Activated CD4-positive, alpha-beta T cell treated with anti-CD3 and anti-CD28 coated beads, Interleukin-2, amount 50 U/mL, for 24 hours (primary cell): ENCODE measurements around the gene NWD2.
A peak's percentile ranks its signal among the peaks of the same experiment; 100 is the strongest.

Source experiments
- DNase-seq, 2 donors: peaks; one replicate each; pipeline ENCODE4 v3.0.0-alpha.2; 2020; ENCODE audit warnings: low read depth in 1 of 2, low spot score in 1 of 2

Gene NWD2

DNA sequence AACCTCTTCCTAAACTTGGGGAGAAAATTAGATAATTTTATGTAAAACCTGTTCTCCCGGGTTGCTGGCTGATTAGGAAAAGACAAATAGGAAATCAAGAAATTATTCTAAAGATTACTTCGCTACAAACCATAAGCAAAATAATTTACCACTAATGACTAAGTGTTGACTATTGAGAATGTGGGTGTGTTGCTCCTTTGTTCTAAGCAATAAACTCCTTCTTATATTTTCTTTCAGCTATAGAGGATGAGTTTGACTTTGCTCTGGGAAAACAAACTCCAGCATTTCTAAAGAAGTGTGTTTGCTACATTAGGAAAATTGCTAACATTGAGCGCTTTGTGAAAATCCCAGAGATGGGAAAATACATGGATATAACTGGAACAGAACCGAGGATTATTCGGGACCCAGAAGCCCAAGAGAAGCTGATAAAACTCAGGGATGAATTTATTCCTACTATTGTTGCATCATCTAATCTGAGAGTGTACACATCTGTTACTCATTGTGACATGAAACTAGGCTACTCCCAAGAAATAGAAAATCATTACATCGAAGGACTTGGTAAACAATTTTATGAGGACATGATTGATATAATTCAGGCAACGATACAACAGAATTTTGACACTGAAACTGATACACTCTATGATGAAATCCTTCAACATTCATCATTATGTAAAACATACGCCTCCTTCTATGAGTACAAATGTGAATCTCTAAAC is 194.2 kb downstream of the NWD2 start:
- no peak for DNase-seq

DNA sequence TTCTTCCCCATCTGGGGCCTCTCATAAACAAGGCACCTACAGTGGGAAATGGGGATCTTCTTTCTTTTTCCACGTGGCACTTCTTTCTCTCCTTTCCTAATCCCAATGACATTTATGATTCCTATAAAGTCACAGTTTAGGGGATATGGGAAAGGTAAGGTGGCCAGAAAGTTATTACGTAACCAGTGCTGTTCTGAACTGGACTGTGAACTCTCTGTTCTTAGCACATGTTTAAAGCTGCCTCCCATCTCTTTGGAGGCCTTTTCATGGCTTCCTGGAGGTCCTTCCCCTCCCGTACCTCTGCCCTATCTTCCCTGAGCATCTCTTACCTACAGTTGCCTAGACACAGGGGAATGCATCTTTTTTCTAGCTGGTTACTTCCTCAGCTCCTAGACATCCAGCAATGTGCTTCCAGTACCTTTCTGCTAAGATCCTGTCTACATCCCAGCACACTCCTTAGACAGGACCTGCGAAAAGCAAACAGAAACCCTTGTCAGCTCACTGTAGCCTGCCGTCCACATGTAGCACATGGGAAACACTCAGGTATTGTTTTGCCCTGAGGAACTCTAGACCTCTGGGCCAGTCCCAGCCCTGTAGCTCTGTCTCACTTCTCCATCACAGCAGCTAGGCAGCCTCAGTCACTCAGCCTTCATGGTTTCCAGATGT is 195.4 kb downstream of the NWD2 start:
- DNase-seq, result no peak

DNA sequence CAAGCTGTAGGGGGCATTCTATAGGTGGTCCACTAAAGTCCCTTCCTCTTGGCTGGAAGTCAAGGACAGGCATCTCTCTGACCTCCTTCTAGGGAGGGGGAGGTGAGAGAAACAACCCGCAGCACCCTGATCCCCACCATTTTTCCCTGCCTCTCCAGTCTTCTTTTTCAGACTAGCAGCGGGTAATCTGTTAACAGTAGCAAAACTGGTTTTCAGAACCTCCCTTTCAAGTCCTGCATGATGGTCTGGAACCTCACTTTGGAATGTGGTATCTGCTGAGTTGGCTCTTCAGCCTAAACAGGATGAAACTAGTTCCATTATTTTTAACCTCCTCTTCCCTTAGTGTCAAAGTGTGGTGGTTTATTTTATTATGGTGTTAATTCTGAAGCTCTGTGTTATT is 196.0 kb downstream of the NWD2 start:
- no peak for DNase-seq

- no peak for DNase-seq
These were observed 196.9 kb downstream of the NWD2 start for GRCh38 chr4:37441231-37442061.

DNA sequence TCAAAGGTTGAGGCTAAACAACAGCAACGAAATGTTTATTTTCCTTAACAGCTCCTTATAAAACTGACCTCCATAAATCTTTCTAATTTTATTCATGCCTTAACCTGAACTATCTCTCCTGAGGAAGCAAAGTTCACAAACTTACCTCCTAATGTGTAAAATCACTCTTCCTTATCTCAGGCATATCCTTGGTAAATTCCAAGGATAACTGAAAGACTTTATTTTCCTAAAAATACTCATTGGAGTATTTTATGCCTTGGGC is 197.4 kb downstream of the NWD2 start:
- DNase-seq, result no peak

DNA sequence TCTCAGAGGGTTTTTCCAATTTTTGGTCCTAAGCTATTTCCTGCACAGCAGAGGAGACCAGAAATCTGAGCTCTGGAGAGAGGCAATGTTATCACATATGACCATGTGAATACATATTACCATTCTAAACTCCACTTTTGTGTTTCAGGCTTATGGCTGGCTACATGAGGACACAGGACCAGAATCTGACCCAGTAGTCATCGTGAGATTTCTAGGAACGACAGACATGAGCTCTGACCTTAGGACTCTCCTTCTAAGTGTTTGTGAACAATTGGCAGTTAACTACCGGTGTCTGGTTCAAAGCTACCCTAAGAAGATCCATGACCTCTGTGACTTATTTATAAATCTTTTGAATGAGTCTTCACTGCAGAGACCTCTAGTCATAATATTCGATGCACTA is 198.6 kb downstream of the NWD2 start:
- no peak for DNase-seq

DNA sequence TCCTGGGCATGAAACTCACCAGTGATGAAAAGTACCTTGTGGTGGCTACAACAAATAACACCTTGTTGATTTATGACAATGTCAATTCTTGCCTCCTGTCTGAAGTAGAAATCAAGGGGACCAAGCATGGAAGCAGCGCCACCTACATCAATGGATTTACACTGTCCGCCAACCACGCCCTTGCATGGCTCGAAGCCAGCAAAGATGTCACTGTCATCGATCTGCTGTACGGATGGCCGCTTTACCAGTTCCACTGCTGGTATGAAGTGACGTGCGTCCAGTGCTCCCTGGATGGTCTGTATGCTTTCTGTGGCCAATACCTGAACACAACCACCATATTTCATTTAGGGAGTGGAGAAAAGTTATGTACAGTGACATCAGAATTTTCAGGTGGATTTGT is 200.5 kb downstream of the NWD2 start:
- no peak for DNase-seq

- DNase-seq, result no peak
These were observed 201.5 kb downstream of the NWD2 start for GRCh38 chr4:37446016-37446415.

DNA sequence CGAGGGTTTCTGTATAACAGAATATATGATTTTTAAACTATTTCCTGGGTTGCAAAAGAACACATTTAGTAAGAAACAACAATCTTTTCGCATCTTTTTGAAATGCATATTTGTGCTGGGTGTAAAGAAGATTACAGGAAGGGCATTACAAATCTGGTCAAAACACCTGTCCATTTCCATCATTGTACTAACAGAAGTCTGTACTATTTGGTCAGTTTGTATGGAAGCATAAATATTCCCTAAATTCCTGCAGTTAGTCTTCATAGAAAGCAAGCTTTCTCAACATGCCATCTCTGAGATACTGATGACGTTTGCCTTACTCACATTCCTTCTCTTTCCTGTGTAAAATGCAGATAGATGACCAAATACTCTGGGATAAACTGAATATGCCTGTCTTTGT is 203.3 kb downstream of the NWD2 start:
- DNase-seq, result no peak

DNA sequence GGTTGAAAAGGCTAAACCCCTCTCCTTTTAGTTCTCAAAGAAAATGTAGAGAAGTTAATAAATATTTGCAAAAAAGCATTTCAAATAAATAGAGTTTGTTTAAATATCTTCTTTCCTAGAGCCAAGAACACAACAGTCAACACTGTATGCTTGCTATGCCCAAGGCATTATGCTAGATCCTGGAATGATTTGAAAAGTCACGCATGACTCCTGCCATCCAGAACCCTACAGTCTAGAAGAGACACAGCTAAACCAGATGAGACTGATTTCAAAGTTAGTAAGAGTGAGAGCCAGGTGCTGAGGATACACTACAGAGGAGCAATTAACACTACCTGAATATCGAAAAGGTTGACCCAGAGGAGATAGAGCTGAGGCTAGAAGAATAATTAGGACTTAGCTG is 205.8 kb downstream of the NWD2 start:
- DNase-seq, result no peak

DNA sequence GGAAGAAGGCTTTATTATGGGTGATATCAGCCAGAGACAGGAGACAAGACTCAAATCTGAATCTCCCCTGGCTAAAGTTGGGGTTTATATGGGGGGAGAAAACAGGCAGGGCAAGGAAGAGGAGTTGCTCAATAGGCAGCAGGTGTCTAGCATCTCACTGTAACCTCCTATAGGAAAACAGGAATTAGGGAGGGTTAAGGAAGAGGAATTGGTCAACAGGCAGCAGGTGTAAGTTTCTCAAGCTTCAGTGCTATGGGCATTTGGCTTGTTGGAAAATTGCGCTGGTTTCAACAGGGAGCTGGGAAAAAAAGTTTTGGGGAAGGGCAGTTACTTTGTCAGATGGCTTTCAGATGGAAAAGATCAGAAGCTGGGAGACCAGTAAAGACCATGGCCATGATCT is 206.4 kb downstream of the NWD2 start:
- no peak for DNase-seq

GRCh38 chr4:37451656-37452055 is 207.1 kb downstream of the NWD2 start:
- no peak for DNase-seq

- peak in 1 of 2 donors; percentile 13 for DNase-seq
These were observed 208.4 kb downstream of the NWD2 start for GRCh38 chr4:37452952-37453280.

DNA sequence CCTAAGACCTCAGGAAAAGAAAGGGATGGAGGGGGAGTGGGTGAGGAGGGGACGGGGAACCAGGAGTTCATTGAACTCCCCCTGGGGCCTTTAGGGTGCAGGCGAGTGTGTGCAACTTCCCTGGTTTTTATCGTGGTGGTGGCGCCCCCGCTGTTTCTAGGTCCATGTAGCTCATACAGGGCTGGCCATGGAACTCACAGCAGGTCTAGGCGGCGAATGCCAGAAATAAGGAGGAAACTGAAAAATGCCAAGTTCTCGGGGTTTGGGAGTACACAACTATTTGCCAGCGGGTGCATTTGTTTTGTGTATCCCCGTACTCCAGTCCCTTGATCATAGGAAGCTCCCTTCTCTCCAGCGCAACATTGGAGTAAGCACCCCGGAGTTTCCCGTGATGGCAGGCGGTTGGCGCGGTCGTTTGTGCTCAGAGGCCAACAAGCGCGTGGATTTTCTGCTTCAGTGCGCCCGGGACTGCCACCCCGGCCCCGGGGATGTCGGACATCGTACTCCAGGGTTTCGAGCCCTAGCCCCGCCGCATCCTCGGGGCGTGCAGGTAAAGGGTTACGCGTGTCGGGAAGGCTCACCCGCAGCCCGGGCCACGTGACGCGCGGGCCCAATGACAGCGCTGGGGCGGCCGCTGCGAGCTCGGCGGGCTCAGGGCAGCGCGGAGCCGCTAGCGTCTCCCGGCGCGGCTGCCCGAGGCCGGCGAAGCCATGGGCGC is 208.9 kb downstream of the NWD2 start:
- peak; percentile 18 to 21 for DNase-seq

DNA sequence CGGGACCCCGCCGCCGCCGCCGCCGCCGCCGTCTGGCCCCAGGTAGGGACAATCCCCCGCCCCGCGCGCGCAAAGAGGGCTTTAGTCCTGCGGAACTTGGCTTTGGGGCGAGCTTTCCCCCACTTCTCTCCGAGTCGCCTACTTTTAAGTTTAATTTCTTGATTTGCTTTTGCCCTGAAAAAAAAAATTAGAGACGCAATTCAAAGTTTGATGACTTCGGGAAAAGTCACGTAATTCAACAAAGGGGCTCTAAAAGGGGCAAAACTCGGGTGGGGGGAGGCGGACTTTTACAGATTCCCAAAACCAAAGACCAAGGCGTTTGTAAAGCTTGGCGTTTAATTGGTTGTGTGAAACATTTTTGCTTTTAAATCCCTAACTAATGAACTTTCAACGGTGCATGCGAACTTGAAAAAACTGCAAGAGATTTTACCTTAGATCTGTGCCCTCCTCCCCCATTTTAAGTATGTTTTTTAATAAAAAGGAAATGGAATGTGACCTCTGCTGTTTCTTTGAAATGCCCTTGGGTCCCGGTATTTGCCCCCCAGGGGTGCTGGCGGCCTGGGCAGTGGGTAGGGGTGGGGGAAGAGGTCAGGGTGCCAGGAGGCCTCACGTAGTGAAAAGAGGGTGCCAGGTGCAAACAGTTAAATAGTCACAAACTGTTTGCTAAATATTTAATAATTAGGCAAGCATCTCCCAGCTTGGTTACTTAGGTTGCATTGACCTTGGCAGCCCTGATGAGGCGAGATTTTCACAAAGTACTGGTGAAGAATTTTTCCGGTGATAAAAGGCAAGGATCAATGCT is 209.7 kb downstream of the NWD2 start:
- DNase-seq, result no peak

DNA sequence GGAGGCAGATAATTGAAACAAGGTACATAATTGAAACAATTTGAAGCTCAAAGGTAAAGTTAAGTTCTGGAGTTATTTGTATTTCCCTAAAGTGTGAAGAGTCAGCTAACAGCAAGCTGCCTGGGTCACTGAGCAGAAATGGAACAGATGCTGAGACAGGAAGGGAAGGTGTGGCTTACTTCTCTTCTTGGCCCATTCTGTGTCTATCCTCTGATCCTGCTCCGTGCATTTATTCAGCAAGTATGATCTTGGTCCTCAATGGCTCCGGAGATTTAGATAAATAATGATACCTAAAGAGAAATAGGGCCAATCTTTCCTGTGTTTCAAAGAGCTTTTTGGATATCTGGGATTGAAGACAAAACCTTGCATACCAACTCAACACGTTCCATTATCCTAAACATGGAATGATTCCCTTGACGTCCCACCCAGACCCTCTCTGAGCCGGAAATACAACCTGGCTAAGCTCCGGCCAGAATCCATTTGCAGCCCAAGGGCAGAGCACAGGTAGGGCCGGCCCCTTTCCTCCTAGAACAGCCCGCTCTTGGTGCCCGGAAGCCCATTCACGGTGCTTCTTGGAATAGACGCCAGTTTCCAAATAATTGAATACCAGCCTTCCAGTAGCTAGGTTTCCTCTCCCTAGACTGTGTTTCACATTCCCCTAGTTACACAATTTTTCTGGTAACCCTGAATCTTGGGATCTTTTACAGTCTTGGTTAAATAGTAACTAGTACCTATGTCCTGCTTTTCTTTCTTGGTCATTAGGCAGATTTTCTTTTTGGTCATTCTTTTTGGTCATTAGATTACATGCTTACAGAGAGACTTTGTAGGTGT is 211.0 kb downstream of the NWD2 start:
- no peak for DNase-seq

DNA sequence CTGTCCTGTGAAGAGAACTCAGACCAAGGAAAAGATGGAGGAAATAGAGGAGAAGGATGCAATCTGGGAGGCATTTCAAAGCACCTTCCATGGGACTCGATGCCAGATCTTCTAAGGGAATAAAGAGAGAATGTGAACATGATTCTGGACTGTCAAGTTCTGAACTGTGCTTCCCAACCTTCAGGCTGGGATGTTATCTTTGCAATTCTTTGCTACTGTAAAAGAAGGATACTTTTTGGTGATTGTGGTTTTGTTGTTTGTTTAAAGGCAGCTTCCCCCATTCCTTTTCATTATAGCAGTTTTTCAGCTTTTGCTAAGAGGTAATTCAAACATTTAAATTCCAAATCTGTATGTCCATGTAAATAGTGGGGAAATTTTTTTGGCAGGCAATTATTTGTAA is 217.3 kb downstream of the NWD2 start:
- DNase-seq, result no peak

DNA sequence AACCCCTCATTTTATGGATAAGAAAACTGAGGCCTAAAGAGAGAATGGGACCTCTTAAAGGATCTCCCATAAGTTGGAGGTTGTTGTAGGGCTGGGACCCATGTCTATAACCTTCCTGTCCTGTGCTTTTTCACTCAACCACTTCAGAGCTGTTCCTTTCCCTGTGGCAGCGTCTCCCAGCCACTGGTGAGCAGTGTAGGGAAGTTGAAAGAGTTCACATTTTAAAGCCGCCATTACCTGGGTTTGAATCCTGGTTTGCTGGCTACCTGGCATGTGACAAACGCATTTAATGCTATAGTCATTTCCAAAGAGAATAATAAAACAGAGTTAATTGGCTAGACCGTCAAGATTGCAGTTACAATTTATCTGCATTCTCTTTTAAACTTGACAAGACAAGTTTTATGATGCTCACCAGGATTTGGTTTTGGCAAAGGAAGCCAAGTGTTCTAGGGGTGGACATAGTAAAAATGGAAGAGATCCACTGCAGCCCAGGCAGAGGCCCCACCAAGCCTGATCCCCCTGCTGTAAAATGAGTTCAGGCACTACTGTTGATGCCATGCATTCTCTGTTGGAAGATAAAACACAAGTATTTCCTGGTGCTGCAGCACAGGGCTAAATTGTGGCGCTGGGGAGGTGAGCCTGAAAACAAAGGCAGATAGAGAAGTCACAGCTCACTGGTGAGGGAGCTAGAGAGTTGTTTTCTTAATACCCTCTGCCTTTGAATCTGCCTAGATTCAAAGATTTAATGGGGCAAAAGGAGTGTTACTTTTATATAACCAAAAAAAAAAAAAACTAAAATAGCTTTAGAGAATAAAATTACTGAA is 218.7 kb downstream of the NWD2 start:
- DNase-seq, result no peak

DNA sequence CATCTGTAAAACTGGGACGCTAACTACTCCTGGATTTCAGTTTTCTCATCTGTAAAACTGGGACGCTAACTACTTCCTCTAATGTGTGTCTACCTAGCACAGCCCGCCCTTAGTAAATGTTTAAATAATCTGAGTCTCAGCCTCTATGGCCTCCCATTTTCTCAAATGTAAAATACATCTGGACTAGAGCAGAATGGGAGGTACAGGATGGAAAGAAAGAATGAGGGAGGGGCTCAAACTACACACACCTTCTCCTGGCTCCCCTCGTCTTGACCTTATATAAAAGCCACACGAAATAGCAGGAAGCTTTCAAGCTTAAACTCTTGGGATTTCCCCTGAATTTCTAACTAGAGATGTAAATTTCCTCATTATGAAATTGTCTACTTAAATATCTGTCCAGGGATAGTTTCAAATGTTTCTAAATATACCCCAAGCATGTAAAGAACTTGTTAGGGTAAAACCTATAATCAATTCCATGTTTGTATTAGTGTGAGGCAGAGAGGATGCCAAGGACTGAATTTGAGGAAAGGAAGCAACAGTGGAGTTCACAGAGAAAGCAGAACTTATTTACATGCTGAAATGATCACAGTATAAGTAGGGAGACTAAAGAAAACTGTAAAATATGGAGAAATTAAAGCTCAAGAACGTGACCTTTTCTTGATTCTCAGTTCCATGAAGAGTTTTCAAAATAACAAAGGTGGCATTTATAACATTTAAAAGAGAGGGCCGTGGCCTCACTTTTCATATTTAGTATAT is 220.0 kb downstream of the NWD2 start:
- no peak for DNase-seq
